GM12864 (cell line): ENCODE data around the gene DNMT3A.

Experiments used
- DNase-seq: peaks from one replicate; pipeline ENCODE4 v3.0.0-alpha.2; 2011; ENCODE audit warnings: low read depth
- H3K4me3 ChIP-seq: 2 replicates; pipeline ENCODE4 v1.5.1; 2011; ENCODE audit warnings: mild to moderate bottlenecking, low read depth, low read length, control low read depth
- TF ChIP-seq, protein P1 (sequence below): IDR thresholded peaks from 2 replicates; pipeline ENCODE4 v1.5.1; 2011; ENCODE audit warnings: low read depth, mild to moderate bottlenecking, moderate library complexity, low read length, control low read depth, inconsistent platforms; ENCODE audit errors: missing control alignments

Gene DNMT3A

DNA sequence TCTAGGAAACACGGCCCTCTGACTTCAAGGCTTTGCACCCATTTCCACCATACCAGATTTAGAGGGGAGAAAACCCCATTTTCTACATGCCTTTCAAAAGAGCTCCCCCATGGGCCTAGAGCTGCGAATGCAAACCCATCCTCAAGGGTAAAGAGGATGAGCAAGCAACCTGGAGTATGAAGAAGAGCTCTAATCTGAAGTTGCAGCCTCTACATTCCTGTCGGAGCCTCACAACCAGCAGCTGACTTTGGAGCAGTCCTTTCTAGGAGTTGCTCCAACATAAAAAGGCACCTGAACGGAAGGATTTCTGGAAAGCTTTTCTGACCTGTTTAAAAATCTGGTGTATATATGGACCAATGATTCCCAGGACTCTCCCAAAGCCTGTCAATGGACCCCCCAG, 91.9 kb downstream of the DNMT3A start:
- no peak overlapping the region for H3K4me3 ChIP-seq
- TF ChIP-seq, protein P1, sequence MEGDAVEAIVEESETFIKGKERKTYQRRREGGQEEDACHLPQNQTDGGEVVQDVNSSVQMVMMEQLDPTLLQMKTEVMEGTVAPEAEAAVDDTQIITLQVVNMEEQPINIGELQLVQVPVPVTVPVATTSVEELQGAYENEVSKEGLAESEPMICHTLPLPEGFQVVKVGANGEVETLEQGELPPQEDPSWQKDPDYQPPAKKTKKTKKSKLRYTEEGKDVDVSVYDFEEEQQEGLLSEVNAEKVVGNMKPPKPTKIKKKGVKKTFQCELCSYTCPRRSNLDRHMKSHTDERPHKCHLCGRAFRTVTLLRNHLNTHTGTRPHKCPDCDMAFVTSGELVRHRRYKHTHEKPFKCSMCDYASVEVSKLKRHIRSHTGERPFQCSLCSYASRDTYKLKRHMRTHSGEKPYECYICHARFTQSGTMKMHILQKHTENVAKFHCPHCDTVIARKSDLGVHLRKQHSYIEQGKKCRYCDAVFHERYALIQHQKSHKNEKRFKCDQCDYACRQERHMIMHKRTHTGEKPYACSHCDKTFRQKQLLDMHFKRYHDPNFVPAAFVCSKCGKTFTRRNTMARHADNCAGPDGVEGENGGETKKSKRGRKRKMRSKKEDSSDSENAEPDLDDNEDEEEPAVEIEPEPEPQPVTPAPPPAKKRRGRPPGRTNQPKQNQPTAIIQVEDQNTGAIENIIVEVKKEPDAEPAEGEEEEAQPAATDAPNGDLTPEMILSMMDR = no peak
- DNase-seq = no peak

DNA sequence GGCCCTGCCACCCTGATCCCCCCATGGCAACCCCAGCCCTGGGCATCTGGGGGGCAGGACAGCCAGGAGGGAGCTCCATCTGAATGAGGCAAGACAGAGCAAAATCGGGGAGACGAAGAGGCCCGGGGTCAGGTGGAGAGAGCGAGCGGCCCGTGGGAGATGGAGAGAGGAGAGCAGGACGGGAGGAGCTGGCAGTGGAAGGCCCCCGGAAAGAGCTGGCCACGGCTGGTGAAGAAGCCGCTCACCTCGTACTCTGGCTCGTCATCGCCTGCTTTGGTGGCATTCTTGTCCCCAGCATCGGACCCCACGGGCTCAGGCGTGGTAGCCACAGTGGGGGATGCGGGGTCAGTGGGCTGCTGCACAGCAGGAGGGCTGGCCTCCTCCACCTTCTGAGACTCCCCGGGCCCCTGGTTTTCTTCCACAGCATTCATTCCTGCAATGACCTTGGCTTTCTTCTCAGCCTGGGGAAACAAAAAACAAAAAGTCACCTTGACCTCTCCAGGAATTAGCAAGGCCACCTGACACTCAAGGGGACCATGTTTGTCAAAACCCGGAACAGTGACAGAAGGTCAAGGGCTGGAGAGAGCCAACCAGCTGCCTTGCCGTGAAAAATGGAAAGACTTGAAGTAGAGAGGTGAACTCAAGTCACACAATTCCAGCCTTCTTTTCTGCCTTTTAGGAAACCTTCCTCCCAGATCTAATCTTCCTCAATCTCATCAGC, 93.8 kb downstream of the DNMT3A start:
- DNase-seq = no peak
- TF ChIP-seq, protein P1 = no peak
- no peak overlapping the region for H3K4me3 ChIP-seq

DNA sequence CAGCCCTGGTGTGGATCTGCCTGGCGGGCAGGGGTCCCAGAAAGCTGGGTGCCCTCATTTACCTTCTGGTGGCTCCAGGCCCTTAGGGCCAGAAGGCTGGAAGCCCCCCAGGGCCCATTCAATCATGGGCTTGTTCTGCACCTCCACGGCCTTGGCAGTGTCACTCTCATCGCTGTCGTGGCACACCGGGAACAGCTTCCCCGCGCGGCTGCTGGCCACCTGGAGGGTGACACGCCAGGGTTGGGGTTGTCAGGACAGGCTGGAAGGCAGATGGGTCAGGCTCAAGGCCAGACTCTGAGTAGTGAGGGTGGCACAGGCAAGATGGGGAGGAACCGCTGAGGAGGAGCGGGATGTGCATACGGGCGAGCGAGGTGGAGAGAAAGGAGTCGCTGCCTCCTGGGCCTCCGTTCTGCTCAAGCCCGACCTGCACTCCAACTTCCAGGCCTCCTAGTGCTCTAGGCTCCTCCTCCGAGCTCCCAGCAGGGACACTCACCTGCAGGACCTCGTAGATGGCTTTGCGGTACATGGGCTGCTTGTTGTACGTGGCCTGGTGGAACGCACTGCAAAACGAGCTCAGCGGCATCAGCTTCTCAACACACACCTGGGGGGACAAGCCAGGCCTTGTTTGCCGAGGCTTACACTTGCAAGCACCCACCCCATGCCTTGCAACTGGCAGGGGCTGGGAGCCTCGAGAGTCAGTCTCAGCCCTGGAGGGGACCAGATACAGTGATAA, 95.0 kb downstream of the DNMT3A start:
- DNase-seq = no peak
- no peak overlapping the region for H3K4me3 ChIP-seq
- TF ChIP-seq, protein P1 = no peak

DNA sequence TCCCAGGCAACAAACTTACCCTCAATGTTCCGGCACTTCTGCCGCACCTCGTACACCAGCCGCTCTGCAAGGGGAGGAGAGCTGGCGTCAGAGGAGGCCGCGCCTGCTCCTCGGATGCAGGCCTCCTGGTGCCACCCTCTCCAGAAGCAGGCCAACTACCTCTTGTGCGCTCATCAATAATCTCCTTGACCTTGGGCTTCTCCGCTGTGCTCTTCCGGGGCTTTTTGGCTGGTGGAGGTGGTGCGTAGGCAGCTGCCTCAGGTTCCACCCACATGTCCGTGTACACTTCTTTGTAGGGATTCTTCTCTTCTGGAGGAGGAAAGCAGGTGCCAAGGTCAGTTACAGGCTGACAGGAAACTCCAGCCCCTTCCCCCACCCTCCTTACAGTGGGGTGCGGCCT, 95.7 kb downstream of the DNMT3A start:
- TF ChIP-seq, protein P1 = no peak
- no peak for DNase-seq
- H3K4me3 ChIP-seq = no peak overlapping the region

DNA sequence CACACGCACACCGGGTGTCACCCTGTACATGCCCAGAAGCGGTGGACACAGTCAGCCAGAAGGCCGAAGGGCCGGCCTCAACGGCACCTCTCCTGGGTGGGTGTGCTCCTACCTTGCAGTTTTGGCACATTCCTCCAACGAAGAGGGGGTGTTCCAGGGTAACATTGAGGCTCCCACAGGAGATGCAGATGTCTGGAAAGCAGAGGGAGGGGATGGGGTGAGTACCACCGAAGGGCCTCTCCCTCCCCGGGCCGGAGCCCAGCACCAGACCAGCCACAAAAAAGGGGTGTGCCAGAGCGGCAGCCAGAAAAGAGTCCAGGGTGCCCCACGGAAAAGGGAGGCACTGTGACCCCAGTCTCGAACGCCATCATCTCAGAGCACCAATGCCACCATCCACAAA, 96.6 kb downstream of the DNMT3A start:
- H3K4me3 ChIP-seq = no peak overlapping the region
- TF ChIP-seq, protein P1 = no peak
- no peak for DNase-seq

DNA sequence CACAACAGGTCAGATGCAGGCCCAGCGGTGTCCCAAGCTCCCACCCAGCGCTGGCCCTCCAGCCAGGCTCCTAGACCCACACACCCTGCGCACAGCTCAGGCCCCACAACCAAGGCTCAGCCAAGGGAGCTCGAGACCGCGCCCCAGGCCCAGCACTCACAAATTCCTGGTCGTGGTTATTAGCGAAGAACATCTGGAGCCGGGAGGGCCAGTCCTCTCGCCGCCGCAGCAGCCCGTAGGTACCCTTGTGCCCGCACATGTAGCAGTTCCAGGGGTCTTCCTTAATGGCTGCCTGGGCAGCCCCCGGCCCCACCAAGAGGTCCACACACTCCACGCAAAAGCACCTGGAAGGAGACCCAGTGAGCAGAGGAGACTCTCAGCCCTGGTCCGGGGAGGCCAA, 97.7 kb downstream of the DNMT3A start:
- DNase-seq = no peak
- TF ChIP-seq, protein P1 = no peak
- H3K4me3 ChIP-seq = no peak overlapping the region

DNA sequence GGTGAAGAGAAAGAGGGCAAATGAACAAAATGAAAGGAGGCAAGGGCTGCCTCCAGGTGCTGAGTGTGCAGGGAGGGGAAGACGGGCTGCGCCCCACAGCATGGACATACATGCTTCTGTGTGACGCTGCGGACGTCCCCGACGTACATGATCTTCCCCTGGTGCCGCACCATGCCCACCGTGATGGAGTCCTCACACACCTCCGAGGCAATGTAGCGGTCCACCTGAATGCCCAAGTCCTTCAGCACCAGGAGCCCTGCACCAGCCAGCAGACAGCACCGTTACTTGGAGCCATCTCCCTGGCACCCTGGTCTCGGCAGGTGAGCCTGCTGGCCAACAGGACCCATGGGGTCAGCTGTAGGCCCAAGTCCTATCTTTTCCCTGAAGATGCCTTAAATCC, 100.3 kb downstream of the DNMT3A start:
- DNase-seq = no peak
- TF ChIP-seq, protein P1 = no peak
- no peak overlapping the region for H3K4me3 ChIP-seq
